Prostate gland (tissue), 2 donors: ENCODE measurements around the gene ZMYND11.

ENCODE experiments used
- CTCF ChIP-seq, 4 experiments: fragments of 200-600 bp in 2 of 4; fragments of 450-650 bp in 2 of 4; sonication (generic) in 2 of 4; IDR thresholded peaks; 1 replicate in 3 of 4; 2 replicates in 1 of 4; pipeline ENCODE4 v1.5.1; 2016 to 2019; ENCODE audit warnings: antibody characterized with exemption in 4 of 4, mild to moderate bottlenecking in 2 of 4, moderate library complexity in 2 of 4
- POLR2A ChIP-seq: fragments of 450-650 bp; IDR thresholded peaks from one replicate; pipeline ENCODE4 v1.6.1; 2016; ENCODE audit warnings: antibody characterized with exemption, mild to moderate bottlenecking
- POLR2AphosphoS5 ChIP-seq: sonication (generic); formaldehyde crosslinking; IDR thresholded peaks from one replicate; pipeline ENCODE4 v1.6.1; 2017; ENCODE audit warnings: antibody characterized with exemption

- TF ChIP-seq CTCF (IDR thresholded peaks at IDR 0.05) (no peak), POLR2AphosphoS5 (no peak), POLR2A (no peak)
These were observed 134.3 kb downstream of the ZMYND11 start for GRCh38 chr10:269440-270074.
